GM12878 (cell line): Measurements from ENCODE around the gene GSAP. TPM values are rescaled to one million over a fixed set of nuclear protein-coding genes. Genes with fewer than 3 reads are reported as not detected.
A peak's percentile ranks its signal among the peaks of the same experiment; 100 is the strongest.

Experiments
- BCL11A ChIP-seq: IDR thresholded peaks from 2 replicates; pipeline ENCODE4 v1.6.1; 2011; ENCODE audit warnings: low read depth, low read length
- BCLAF1 ChIP-seq: fragments of 450-650 bp; IDR thresholded peaks from 2 replicates; pipeline ENCODE4 v1.6.1; 2017; ENCODE audit warnings: antibody characterized with exemption, mild to moderate bottlenecking, moderate library complexity
- CEBPB ChIP-seq, 2 experiments: fragments of 150-350 bp in 1 of 2; IDR thresholded peaks; 2 replicates each; pipeline ENCODE4 v1.6.1; 2012 to 2014; ENCODE audit warnings: low read depth in 2 of 2, low read length in 2 of 2, borderline replicate concordance in 1 of 2, inconsistent platforms in 1 of 2
- CREB1 ChIP-seq: IDR thresholded peaks from 2 replicates; pipeline ENCODE4 v1.6.1; 2012; ENCODE audit warnings: low read depth, mild to moderate bottlenecking, inconsistent platforms
- CREM ChIP-seq: IDR thresholded peaks from 2 replicates; pipeline ENCODE4 v1.6.1; 2014; ENCODE audit warnings: antibody characterized with exemption, low read depth
- FOXM1 ChIP-seq: IDR thresholded peaks from 2 replicates; pipeline ENCODE4 v1.6.1; 2012; ENCODE audit warnings: low read depth, mild to moderate bottlenecking, inconsistent platforms, low read length, moderate library complexity
- GABPA ChIP-seq: IDR thresholded peaks from 2 replicates; pipeline ENCODE4 v1.6.1; 2014; ENCODE audit warnings: antibody characterized with exemption, low read depth, mild to moderate bottlenecking, inconsistent platforms
- IRF4 ChIP-seq: IDR thresholded peaks from 2 replicates; pipeline ENCODE4 v1.6.1; 2011; ENCODE audit warnings: low read depth, low read length
- JUND ChIP-seq: IDR thresholded peaks from 2 replicates; pipeline ENCODE4 v1.6.1; 2012; ENCODE audit warnings: low read depth, mild to moderate bottlenecking, low read length, improper control_type of control experiment, moderate library complexity
- KLF5 ChIP-seq: fragments of 450-650 bp; IDR thresholded peaks from 2 replicates; pipeline ENCODE4 v1.6.1; 2014; ENCODE audit warnings: mild to moderate bottlenecking; ENCODE audit not compliant: partially characterized antibody
- LARP7 ChIP-seq: fragments of 450-650 bp; IDR thresholded peaks from 2 replicates; pipeline ENCODE4 v1.6.1; 2017; ENCODE audit warnings: mild to moderate bottlenecking
- NFXL1 ChIP-seq: fragments of 450-650 bp; IDR thresholded peaks from 2 replicates; pipeline ENCODE4 v1.6.1; 2017; ENCODE audit warnings: antibody characterized with exemption, mild to moderate bottlenecking, borderline replicate concordance
- NRF1 ChIP-seq: conservative IDR thresholded peaks from 2 replicates; pipeline ENCODE4 v1.6.1; 2011; ENCODE audit warnings: mild to moderate bottlenecking, low read depth, low read length, improper control_type of control experiment
- POLR2AphosphoS2 ChIP-seq: IDR thresholded peaks from 2 replicates; pipeline ENCODE4 v1.6.1; 2011; ENCODE audit warnings: low read depth, mild to moderate bottlenecking, low read length, improper control_type of control experiment, moderate library complexity
- RELA ChIP-seq: fragments of 450-650 bp; IDR thresholded peaks from 2 replicates; pipeline ENCODE4 v1.8.0; 2014; ENCODE audit warnings: borderline replicate concordance; ENCODE audit not compliant: partially characterized antibody
- SMAD1 ChIP-seq: fragments of 450-650 bp; IDR thresholded peaks from 2 replicates; pipeline ENCODE4 v1.6.1; 2018; ENCODE audit warnings: mild to moderate bottlenecking, low read depth; ENCODE audit not compliant: partially characterized antibody
- SREBF1 ChIP-seq: IDR thresholded peaks from 2 replicates; pipeline ENCODE4 v1.6.1; 2012; ENCODE audit warnings: mild to moderate bottlenecking, low read length
- STAT3 ChIP-seq: IDR thresholded peaks from 2 replicates; pipeline ENCODE4 v1.6.1; 2011; ENCODE audit warnings: low read depth, low read length, improper control_type of control experiment
- TBL1XR1 ChIP-seq: IDR thresholded peaks from 2 replicates; pipeline ENCODE4 v1.6.1; 2012; ENCODE audit warnings: low read depth, low read length, improper control_type of control experiment
- ZBED1 ChIP-seq: IDR thresholded peaks from 2 replicates; pipeline ENCODE4 v1.6.1; 2016; ENCODE audit warnings: borderline replicate concordance
- ZBTB4 ChIP-seq: fragments of 450-650 bp; formaldehyde crosslinking; IDR thresholded peaks from 2 replicates; pipeline ENCODE4 v1.4.0; 2022; ENCODE audit warnings: mild to moderate bottlenecking, moderate library complexity
- ZNF24 ChIP-seq: fragments of 450-650 bp; IDR thresholded peaks from 2 replicates; pipeline ENCODE4 v1.6.1; 2017; ENCODE audit warnings: antibody characterized with exemption, mild to moderate bottlenecking
- polyA plus RNA-seq, 11 experiments: library from polyadenylated mRNA; depleted of rRNA in 4 of 11; unstranded in 6 of 11; stranded (reverse) in 5 of 11; fragments of >200 nt; fragmentation: Nextera tagmentation in 4 of 11; fragmentation: Illumina TruSeq in 1 of 11; extraction: Ambion mirVana in 4 of 11; extraction: Trizol in 1 of 11; gene quantifications; 1 replicate in 1 of 11; 2 replicates in 10 of 11; pipeline versions ENCODE4 v1.2.1 to v1.2.3, GENCODE V29; 2011 to 2016; ENCODE audit warnings: inconsistent platforms in 2 of 11, missing spikeins in 2 of 11, low read depth in 1 of 11
- total RNA-seq, 4 experiments: library from RNA; depleted of rRNA in 3 of 4; stranded (reverse); fragments of >200 nt in 3 of 4; fragmentation: Illumina TruSeq in 1 of 4; extraction: Trizol in 1 of 4; gene quantifications; 2 replicates each; pipeline versions ENCODE4 v1.2.1 to v1.2.3, GENCODE V29; 2013 to 2021

The GSAP gene
- total and polyA plus RNA-seq, 10 of the 15 experiments (the other 5 are each of a cell fraction or from before 2014, with no cell fraction given): 6.6 to 38.1 (median 21.8) TPM

DNA sequence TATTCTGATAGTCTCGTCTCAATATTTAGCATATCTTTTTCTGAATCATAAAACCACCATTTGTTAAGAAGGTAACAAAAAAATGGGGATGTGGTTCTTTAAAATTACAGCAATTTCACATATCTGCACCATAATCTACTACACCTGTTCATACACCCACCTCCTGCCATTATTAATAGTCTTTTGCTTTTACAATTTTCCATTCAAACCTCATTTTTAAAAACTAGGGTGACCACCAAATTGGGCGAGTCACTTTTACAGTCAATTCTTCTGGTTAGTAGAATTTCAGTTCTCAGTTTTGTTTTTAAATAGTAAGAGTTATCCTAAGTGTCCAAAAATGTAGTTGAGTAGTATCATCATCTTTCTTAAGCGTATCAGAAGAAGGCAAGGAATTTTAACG lies 48.4 kb upstream of the GSAP start (continued):
- TF ChIP-seq BCLAF1 (no peak), NRF1 (no peak), JUND (no peak), CREB1 (peak; percentile 29; the same call in 1 of the 2 replicates), IRF4 (peak; percentile 81; the same call in 1 of the 2 replicates), ZNF24 (peak; percentile 42; the same call in 1 of the 2 replicates), TBL1XR1 (peak; percentile 81; the same call in 1 of the 2 replicates), GABPA (0 out of 2 replicates have a peak, but pooled peaks have one; percentile 56), ZBTB4 (CRISPR knock-in tag) (no peak), SMAD1 (peak; percentile 66), POLR2AphosphoS2 (no peak), LARP7 (no peak), ZBED1 (peak; percentile 91; the same call in 1 of the 2 replicates), FOXM1 (peak; percentile 98), STAT3 (no peak), CEBPB (IDR thresholded peaks at IDR 0.05; ENCODE audit: borderline replicate concordance in 1 of 2, low read depth in 2 of 2, low read length in 2 of 2) (peak in 1 of 2 experiments; percentile 69; a peak in 1 of 4 replicates), CREM (peak; percentile 84), SREBF1 (0 out of 2 replicates have a peak, but pooled peaks have one; percentile 22), RELA (no peak), BCL11A (peak; percentile 96), KLF5 (no peak), NFXL1 (no peak)
